Measurements from ENCODE around the gene ENOPH1.

GRCh38 chr4:82439088-82439487, 8.7 kb downstream of the ENOPH1 start:
- TF ChIP-seq, protein P1, sequence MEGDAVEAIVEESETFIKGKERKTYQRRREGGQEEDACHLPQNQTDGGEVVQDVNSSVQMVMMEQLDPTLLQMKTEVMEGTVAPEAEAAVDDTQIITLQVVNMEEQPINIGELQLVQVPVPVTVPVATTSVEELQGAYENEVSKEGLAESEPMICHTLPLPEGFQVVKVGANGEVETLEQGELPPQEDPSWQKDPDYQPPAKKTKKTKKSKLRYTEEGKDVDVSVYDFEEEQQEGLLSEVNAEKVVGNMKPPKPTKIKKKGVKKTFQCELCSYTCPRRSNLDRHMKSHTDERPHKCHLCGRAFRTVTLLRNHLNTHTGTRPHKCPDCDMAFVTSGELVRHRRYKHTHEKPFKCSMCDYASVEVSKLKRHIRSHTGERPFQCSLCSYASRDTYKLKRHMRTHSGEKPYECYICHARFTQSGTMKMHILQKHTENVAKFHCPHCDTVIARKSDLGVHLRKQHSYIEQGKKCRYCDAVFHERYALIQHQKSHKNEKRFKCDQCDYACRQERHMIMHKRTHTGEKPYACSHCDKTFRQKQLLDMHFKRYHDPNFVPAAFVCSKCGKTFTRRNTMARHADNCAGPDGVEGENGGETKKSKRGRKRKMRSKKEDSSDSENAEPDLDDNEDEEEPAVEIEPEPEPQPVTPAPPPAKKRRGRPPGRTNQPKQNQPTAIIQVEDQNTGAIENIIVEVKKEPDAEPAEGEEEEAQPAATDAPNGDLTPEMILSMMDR (conservative IDR thresholded peaks at IDR 0.05; ENCODE audit: low read length), result no peak
- no peak for TF ChIP-seq EZH2phosphoT487 (IDR thresholded peaks at IDR 0.05; ENCODE audit: borderline replicate concordance)

Data from Loucy (cell line).